CD4-positive, alpha-beta T cell treated with Interleukin-15 for 1 hour (primary cell): ENCODE data around the gene SHPK.

Experiments used
- DNase-seq: peaks from one replicate; pipeline ENCODE4 v3.0.0-alpha.2; 2020

Gene SHPK

DNA sequence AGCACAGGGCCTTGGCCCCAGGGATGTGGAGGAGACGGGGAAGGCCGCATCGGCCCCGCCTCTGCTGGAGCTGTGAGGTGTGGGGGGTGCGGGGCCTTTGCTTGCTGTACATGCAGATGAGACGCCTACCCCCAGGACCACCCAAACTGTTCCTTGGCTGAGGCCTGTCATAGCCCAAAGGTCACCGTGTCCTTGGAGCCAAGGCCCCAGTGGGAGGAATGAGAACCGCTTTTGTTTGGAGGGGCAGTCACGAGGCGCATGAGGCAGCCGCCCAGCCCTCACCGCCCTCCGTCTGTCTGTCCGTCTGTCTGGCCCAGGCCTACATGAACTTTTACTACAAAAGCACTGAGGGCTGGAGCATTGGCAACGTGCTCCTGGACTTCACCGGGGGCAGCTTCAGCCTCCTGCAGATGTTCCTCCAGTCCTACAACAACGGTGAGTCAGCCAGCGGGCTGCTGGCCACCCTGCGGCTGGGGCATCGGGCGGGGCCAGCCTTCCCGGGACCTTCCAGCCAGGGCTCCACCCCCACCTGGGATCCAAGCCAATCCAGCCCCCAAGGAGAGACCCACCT, 23.6 kb upstream of the SHPK start:
- DNase-seq, result no peak

DNA sequence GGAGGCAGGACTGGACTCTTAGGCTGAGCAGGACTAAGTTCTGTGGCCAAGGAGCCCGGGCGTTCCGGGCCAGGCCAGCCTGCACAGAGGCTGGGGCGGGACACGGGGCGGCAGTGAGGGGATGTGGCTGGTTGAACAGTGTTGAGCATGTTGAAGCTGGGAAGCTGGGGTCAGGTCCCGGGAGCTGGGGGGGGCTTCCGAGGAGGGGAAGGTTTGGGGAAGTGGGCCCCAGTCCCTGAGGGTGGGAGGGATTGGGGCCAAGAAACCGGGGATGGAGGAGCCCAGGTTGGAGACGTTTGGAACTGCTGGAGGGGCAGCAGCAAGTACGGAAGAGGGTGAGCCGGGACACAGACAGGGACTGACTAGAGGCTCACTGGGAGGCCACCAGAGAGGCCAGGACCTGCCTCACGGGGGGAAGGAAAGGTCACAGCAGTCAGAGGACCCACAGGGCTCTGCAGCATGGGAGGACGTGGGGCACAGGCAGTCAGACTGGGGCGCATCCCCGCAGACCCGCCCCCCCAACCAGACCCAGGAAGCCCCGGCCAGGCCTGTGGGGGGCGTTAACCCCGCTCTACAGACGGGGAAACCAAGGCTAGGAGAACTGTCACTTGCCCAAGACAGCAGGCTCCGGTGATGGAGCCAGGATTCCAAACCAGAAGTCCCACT, 22.9 kb upstream of the SHPK start:
- no peak for DNase-seq

DNA sequence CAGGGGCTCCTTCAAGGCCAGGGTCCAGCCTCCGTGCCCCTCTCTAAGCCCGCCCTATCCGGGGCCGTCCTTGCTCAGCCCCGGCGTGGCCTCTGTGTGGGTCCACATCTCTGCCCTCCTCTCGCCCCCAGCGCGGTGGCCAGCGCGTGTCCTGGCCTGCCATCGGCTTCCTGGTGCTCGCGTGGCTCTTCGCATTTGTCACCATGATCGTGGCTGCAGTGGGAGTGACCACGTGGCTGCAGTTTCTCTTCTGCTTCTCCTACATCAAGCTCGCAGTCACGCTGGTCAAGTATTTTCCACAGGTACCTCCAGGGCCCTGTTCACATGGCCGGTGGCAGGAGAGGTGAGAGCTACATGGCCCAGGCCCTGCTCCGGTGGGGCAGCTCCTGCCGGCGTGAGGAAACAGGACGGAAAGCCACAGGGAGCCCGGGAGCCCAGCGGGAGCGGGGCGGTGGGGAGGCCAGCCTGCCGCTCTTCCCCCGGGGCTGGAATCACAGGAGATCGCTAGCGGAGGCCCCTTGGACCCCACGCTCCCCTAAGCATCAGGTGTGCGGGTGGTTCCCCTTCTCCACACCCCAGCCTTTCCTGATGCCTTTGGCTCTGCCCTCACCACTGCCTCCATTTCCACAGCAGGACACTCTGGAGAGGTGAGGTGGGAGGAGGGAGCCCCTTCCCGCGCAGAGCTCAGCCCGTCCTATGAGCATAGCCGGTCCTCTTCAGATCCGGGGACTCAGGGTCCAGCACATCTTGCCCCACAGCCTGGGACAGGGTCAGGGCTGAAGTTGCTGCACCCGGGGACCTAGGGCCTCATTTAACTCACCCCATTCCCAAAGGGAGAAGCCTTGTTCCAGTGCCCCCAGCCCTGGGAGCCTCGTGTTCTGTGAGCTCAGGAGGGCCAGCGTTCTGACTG, 22.1 kb upstream of the SHPK start:
- DNase-seq, result no peak

DNA sequence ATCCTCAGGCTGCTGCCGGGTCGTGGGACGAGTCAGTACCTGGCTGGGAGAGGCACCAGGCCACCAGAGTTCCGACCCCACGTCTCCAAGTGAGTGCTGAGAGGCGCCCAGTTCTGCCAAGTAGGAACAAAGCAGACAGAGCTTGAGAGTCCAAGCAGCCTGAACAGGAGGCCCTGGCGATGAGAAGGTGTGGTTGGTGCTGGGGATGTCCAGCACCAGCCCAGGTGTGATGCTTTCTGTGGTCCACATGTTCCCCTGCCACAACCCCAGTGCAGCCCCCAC, 21.5 kb upstream of the SHPK start:
- DNase-seq, result no peak

DNA sequence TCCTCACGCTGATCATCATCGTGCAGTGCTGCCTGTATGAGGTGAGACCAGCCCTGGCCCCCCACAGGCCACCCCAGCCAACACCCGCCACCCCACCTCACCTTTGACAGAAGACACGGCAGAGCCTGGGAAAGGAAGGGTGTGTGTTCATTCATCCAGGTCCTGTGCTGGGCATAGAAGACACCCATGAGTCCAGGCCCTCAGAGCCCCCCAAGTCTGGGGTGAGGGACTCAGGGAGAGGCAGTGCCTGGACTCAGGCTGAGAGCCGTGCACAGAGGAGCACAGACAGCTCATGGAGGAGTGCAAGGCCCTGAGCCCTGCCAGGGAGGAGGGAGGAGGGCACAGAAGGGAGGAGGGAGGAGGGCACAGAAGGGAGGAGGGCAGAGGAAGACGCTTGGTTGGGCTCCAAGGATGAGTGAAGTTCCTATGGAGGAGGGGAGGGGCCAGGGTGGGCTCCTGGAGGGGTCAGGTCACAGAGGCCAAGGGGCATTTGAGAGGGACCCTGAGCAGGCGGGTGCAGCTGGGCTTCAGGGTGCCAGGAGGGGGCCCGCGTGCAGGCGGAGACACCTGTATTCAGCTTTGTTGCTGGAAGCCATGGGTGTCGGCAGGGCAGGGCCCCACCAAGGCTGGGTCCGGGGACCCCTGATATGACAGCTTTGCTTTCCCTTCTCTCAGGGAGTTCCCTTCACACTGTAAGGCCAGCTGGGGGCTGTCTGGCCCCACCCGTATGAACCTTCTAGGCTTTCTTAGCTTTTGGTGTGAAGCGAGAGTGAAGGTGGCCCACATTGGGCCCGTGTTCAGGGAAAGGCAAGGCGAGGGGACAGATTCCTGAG, 20.9 kb upstream of the SHPK start:
- DNase-seq, result no peak

DNA sequence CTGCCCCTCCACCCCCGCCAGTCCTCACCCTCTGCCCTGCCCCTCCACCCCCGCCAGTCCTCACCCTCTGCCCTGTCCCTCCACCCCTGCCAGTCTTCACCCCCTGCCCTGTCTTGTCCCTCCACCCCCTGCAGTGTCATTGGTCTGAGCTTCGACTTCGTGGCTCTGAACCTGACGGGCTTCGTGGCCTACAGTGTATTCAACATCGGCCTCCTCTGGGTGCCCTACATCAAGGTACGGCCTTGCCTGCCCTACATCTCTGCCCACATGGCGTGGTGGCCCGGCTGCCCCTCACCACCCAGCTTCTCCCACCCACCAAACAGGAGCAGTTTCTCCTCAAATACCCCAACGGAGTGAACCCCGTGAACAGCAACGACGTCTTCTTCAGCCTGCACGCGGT, 20.3 kb upstream of the SHPK start:
- no peak for DNase-seq

DNA sequence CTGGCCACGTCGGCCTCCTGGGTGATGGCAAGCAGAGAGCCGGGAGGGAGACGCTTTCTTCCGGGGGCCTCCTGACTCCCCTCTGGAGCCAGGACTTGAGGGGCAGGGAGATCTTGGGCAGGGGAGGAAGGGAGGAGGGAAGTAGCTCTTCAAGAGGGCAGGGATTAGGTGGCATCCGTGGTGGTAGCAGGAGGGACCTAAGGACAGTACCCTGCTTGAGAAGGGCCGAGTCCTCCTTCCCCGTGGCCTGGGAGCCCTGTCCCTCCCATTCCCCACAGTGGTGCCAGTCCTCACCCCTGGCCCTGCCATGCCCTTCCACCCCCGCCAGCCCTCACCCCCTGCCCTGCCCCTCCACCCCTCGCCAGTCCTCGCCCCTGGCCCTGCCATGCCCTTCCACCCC, 19.7 kb upstream of the SHPK start:
- DNase-seq, result no peak

DNA sequence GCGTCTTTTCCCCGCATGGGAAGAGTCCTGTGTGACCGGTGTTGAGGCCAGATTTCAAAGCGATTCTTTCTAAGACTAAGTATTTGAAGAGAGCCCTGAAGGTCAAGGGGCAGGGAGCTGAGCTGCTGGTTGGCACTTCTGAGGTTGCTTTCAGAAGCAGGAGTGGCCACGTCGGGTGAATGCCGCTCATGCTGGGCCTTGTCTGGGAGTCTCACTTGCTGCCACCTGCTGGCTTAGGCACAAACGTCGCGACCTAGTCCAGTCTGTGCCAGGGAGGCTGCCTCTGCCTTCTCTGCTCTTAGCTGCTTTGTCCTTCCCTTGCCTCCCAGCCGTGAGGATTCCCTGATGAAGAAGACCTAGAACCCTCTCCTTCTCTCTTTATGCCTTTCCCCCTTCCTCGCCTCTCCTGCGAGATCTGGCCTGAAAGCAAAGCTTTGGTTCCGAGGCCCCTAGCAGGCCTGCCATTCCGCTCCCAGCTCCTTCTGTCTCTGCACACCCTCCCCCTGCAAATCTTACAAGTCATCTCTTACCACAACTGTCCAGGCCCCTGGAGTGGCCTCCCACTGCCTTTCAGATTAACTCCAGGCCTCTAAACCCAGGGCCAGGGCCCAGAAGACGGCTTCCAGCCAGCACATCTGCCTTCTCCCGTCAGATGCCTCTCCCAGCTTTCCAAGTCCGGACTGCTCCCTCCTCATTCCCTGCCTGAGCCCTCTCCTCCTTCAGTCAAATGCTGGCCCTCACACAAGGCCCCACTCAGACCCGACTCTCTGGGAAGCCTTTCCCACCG, 11.9 kb upstream of the SHPK start:
- DNase-seq, result peak; percentile 43

DNA sequence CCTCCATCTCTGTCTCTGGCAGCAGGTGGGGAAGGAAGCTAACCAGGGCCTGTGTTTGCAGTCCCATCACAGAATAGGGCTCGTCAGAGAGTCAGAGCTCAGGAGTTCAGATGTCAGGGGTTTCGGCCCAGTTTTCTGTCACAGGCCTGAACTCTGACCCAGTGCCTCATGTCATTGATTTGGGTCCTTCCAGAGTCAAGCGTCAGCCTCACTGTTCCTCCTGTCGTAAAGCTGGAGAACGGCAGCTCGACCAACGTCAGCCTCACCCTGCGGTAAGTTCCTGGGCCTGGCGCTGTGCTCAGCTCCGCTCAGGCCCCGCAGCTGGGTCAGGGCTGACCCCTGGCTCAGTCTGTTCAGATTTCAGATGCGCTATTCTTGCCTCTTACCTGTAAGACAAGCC, 11.2 kb upstream of the SHPK start:
- DNase-seq, result no peak

DNA sequence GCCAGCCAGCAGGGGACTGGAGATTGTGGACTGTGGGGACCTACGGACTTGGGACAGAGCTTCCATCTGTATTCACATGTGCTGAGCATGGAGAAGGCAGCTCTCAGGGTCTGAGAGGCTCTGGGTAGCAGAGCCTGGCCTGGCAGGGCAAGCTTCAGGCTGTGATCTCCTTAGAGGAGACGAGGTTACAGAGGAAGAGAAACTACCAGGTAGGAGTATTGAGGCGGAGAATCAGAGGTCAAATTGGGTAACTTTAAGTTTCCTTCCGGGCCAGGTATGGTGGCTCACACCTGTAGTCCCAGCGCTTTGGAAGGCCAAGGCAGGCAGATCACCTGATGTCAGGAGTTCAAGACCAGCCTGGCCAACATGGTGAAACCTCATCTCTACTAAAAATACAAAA, 9.3 kb upstream of the SHPK start:
- no peak for DNase-seq

DNA sequence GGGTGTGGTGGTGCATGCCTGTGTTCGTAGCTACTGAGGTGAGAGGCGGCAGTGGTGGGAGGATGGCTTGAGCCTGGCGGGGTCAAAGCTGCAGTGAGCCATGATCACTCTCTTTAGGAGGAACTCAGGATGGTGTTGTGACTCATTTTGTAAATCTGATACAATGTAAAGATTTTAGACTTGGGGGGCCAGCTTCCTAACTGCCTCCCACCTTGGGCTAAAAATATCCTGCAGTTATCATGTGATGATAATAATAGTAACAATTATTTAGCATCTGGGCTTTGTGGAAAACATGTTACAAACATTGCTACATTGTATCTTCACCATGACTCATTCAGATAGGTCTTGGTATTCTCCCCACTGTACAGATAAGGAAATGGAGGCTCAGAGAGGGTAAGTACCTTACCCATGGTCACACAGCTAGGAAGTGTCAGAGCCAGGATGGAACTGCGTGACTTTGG, 7.9 kb upstream of the SHPK start:
- DNase-seq, result no peak

DNA sequence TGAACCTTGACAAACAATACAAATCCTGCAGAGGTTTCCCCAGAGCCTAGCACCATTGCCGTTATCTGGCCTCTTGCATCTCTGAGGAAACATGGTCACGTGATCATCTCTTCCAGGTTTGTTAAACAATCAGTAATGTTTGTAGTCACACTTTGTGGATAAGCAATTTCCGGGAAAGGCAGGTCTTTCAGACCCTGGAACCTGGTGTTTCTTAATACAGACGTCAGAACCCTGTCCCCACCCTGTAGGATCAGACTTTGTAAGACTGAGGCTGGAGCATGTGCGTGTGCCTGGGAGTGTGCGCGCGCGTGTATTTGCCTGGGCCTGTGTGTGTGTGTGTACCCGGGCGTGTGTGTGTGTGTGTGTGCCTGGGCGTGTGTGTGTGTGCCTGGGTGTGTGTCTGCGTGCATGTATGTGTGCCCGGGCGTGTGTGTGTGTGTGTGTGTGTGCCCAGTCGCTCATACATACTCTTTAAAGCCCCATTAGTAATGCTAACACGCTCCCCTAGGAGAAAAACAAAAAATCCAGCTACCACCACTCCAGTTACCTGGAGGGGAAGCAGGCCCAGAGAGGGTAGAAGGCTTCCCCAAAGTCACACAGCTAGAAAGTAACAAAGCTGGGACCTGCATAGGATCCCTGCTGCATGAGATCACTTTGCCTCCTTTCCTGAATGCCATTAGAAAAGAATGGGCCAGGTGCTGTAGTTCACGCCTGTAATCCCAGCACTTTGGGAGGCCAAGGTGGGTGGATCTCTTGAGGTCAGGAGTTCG, 5.9 kb upstream of the SHPK start:
- no peak for DNase-seq

DNA sequence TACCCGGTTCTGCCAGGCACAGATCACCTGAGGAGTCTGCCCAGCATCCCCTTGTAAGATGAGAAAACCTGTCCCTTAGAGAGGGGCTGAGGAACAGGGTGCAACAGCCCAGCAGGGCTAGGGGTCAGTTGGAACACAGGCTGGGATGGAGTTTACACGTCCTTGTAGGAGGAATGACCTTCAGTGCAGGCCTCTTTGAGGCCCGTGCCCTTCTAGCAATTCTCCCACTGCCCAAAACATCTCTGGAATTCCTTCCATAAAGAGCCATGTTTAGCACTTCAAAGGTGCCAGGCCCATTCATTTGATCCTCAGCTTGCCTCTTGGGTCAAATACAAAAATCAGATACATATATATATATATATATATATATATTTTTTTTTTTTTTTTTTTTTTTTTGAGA, 5.0 kb upstream of the SHPK start:
- DNase-seq, result no peak

DNA sequence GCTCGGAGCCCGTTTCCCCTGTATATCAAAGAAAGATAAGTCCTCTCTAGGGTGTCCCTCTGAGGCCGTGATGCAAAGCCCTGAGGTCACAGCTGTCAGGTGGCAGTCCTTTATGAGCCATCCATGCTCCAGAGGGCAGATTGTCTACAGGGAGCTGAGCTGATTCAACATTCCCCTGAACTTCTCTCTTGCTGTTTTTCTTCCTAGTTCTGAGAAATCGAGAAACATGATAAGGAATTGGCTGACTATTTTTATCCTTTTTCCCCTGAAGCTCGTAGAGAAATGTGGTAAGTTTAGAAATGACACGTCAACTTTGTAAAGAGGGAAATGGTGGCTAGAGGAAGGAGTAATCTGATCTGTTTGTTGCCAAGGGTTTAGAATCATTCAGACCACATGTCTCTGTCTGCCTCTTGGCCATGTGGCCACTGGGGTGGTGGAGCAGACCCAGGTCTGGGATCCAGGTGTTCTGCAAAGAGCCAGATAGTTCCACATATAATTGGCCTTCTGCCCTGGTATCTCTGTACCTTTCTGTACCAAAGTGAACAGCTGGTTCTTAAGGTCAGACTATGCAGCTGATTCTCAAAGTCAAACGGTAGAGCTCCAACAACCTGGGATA, 4.0 kb upstream of the SHPK start:
- peak; percentile 25 for DNase-seq

DNA sequence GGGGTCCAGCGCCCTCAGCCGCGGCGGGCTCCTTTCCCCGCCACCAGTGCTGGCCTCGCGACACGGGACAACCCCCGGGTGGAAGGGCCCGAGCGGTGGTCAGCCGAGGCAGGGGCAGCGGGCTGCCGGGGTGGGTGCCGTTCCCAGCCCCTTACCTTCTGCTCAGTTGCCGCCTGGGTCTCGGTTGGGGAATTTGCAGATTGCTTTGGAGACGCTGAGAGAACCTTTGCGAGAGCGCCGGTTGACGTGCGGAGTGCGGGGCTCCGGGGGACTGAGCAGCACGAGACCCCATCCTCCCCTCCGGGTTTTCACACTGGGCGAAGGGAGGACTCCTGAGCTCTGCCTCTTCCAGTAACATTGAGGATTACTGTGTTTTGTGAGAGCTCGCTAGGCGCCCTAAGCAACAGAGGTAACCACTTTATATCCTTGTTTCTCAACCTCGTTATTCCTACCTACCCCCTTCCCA, 891 bp upstream of the SHPK start:
- DNase-seq, result no peak

DNA sequence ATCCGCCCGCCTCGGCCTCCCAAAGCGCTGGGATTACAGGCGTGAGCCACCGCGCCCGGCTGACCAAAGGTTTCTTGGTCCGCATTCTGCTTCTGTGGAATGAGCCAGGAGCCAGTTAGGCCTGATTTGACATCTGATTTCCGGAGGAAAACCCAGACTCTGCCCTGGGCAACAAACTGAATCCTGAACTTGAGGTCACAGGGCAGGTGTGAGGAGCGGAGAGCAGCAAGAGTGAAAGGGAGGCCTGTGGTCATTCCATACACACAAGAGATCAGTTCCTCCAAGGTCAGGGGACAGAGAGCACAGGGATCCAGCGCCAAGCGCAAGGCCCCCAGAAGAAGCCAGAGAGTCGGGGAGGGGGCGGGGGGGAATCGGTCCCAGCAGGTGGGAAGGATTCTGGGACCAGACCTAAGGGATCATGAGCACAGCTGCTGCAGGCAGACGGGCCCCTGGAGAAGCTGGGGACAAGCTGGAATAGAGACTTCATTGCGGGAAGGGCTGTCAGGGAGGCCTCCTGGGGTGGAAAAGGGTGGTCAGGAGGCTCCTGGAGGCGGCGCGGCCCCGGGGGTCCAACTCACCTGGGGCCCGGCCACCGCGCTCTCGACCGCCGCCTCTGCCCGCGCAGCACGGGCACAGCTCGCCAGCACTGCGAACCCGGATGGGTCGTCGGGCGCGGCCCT, 436 bp downstream of the SHPK start:
- no peak for DNase-seq

DNA sequence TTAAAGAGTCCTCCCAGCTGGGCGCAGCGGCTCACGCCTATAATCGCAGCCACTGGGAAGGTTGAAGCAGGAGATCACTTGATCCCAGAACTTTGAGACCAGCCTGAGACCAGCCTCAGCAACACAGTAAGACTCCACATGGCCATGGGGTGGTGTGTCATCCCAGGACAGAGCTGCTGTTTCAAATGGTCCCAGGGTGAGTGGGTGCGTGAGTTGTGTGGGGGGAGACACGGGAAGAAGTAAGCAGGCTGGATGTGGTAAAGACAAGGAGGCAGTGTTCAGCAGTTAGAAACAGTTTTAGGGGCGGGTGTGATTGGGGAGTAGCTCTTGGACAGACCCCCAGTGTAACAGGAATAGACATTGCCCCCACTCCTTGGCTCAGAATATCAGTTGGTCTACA, 3.8 kb downstream of the SHPK start:
- no peak for DNase-seq

DNA sequence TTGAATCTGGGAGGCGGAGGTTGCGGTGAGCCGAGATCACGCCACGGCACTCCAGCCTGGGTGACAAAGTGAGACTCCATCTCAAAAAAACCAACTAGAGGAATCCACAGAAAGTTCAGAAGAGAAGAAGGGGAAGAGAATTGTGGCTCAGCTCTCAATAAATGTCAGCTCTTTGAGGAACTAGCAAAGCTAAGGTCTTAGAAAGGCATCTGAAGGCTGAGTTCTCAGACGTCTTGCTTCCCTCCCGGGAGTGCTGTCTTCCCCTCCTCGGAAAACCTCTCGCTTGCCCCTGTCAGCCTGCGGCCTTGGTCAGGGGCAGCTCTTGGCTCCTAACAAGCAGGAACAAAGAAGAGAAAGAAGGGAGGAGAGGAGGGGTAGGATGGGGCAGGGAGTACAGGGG, 5.3 kb downstream of the SHPK start:
- no peak for DNase-seq

DNA sequence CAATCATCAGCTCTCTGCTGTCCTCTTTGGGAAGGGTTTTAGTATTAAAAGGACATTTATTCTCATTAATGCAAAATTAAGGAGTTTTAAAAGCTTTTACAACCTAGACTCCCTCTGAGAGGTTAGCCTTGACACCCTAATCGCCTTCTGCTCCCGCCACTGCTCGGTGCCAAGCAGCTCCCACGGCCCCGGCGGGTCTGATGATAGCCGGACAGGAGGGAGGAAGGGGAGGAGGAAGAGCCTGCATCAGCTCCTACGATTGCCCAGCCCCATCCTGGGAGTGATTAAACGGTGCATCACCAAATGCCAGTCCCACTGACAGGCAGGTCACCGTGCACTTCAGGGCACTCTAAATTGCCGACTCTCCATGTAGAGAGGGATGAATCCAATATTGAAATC, 8.3 kb downstream of the SHPK start:
- DNase-seq, result no peak
